SK-N-SH (cell line): ENCODE results near the gene USH1C. TPM values are rescaled to one million over a fixed set of nuclear protein-coding genes. Genes with fewer than 3 reads are reported as not detected.

Source experiments
- CTCF ChIA-PET: fragments of 300-600, 350-600 bp; formaldehyde crosslinking; extraction: SDS; loops from one replicate; lab custom pipeline; 2021; lab: Yijun Ruan, JAX
- POLR2A ChIA-PET: fragments of 350-600 bp; sonication (Branson Sonifier 250); formaldehyde crosslinking; extraction: SDS; loops from one replicate; lab custom pipeline; 2020; ENCODE audit warnings: antibody characterized with exemption, inconsistent platforms; lab: Yijun Ruan, JAX
- DNase-seq: peaks from one replicate; pipeline ENCODE4 v3.0.0; 2012
- H2AFZ ChIP-seq: fragments of 200-600 bp; sonication (generic); 2 replicates; pipeline ENCODE4 v1.8.1; 2016; ENCODE audit warnings: antibody characterized with exemption, mild to moderate bottlenecking, low read depth
- H3F3A ChIP-seq: fragments of 200-600 bp; sonication (generic); replicated peaks from 2 replicates; pipeline ENCODE3; 2016; ENCODE audit warnings: antibody characterized with exemption, mild to moderate bottlenecking; ENCODE audit not compliant: insufficient read depth
- H3K27ac ChIP-seq, 2 experiments: fragments of 200-500 bp in 1 of 2; fragments of 200-600 bp in 1 of 2; sonication (Bioruptor generic) in 1 of 2; sonication (generic), shearing (Covaris generic) in 1 of 2; 2 replicates each; pipeline versions ENCODE4 v1.5.1 to v1.6.1; 2014 to 2016; ENCODE audit warnings: low read depth in 2 of 2, inconsistent platforms in 1 of 2, low read length in 1 of 2, mild to moderate bottlenecking in 1 of 2, mixed read lengths in 1 of 2
- H3K27me3 ChIP-seq: fragments of 200-600 bp; sonication (generic), shearing (Covaris generic); 2 replicates; pipeline ENCODE4 v1.6.1; 2016; ENCODE audit warnings: mixed run types; ENCODE audit not compliant: insufficient read depth
- H3K36me3 ChIP-seq, 2 experiments: fragments of 200-500 bp in 1 of 2; fragments of 200-600 bp in 1 of 2; sonication (Bioruptor generic) in 1 of 2; sonication (generic) in 1 of 2; replicated peaks in 1 of 2; 2 replicates each; pipeline versions ENCODE3 to v1.5.1; 2014 to 2016; ENCODE audit warnings: low read length in 1 of 2, mild to moderate bottlenecking in 1 of 2; ENCODE audit not compliant: insufficient read depth in 2 of 2, control insufficient read depth in 1 of 2
- H3K4me1 ChIP-seq, 2 experiments: fragments of 200-500 bp in 1 of 2; fragments of 200-600 bp in 1 of 2; sonication (Bioruptor generic) in 1 of 2; sonication (generic), shearing (Covaris generic) in 1 of 2; 2 replicates each; pipeline versions ENCODE4 v1.5.1 to v1.6.1; 2014 to 2016; ENCODE audit warnings: low read depth in 1 of 2, low read length in 1 of 2, mixed run types in 1 of 2; ENCODE audit not compliant: insufficient read depth in 2 of 2, control insufficient read depth in 1 of 2
- H3K4me2 ChIP-seq: fragments of 200-600 bp; sonication (generic), shearing (Covaris generic); 2 replicates; pipeline ENCODE4 v1.6.1; 2017; ENCODE audit warnings: mixed run types
- H3K4me3 ChIP-seq, 2 experiments: fragments of 200-500 bp in 1 of 2; fragments of 200-600 bp in 1 of 2; sonication (Bioruptor generic) in 1 of 2; sonication (generic), shearing (Covaris generic) in 1 of 2; 2 replicates each; pipeline versions ENCODE4 v1.5.1 to v1.8.1; 2014 to 2016; ENCODE audit warnings: low read depth in 2 of 2, inconsistent platforms in 1 of 2, low read length in 1 of 2, mild to moderate bottlenecking in 1 of 2, mixed read lengths in 1 of 2, moderate library complexity in 1 of 2
- H3K79me2 ChIP-seq: fragments of 200-600 bp; sonication (generic); 2 replicates; pipeline ENCODE4 v1.8.1; 2017; ENCODE audit warnings: mild to moderate bottlenecking; ENCODE audit not compliant: insufficient read depth
- H3K9ac ChIP-seq: fragments of 200-600 bp; sonication (generic); 2 replicates; pipeline ENCODE4 v1.6.1; 2017; ENCODE audit warnings: mixed run types
- H3K9me2 ChIP-seq: fragments of 200-600 bp; sonication (generic); 2 replicates; pipeline ENCODE4 v1.6.1; 2017; ENCODE audit warnings: mixed run types
- H3K9me3 ChIP-seq: fragments of 200-600 bp; sonication (generic); 2 replicates; pipeline ENCODE4 v1.6.1; 2017; ENCODE audit warnings: mixed run types, mild to moderate bottlenecking, moderate library complexity
- H4K20me1 ChIP-seq: fragments of 200-600 bp; sonication (generic); 2 replicates; pipeline ENCODE4 v1.6.1; 2017; ENCODE audit warnings: mild to moderate bottlenecking, mixed run types; ENCODE audit not compliant: insufficient read depth
- EZH2phosphoT487 ChIP-seq: fragments of 200-600 bp; sonication (generic); IDR thresholded peaks from 2 replicates; pipeline ENCODE4 v1.6.1; 2017; ENCODE audit warnings: low read depth, mixed run types, mild to moderate bottlenecking, antibody characterized with exemption, moderate library complexity, borderline replicate concordance
- FOSL2 ChIP-seq: IDR thresholded peaks from 2 replicates; pipeline ENCODE4 v1.4.0; 2012; ENCODE audit warnings: low read depth, mild to moderate bottlenecking, moderate library complexity, borderline replicate concordance
- GABPA ChIP-seq: IDR thresholded peaks from 2 replicates; pipeline ENCODE4 v1.4.0; 2012; ENCODE audit warnings: low read depth, mild to moderate bottlenecking
- IRF3 ChIP-seq: fragments of 150-350 bp; IDR thresholded peaks from 2 replicates; pipeline ENCODE4 v1.6.1; 2016; ENCODE audit warnings: mild to moderate bottlenecking, low read depth, low read length
- MAX ChIP-seq: IDR thresholded peaks from 2 replicates; pipeline ENCODE4 v1.4.0; 2012; ENCODE audit warnings: low read depth
- NFIC ChIP-seq: IDR thresholded peaks from 2 replicates; pipeline ENCODE4 v1.4.0; 2012; ENCODE audit warnings: borderline replicate concordance
- PBX3 ChIP-seq: IDR thresholded peaks from 2 replicates; pipeline ENCODE4; 2012
- POLR2AphosphoS5 ChIP-seq: IDR thresholded peaks from 2 replicates; pipeline ENCODE4 v1.6.1; 2012; ENCODE audit warnings: low read depth, low read length
- RAD21 ChIP-seq: IDR thresholded peaks from 2 replicates; pipeline ENCODE4 v1.6.1; 2012; ENCODE audit warnings: mild to moderate bottlenecking, low read length
- REST ChIP-seq: IDR thresholded peaks from 2 replicates; pipeline ENCODE4 v1.6.1; 2012; ENCODE audit warnings: mild to moderate bottlenecking, low read depth, low read length, moderate library complexity
- TAF1 ChIP-seq: IDR thresholded peaks from 2 replicates; pipeline ENCODE4 v1.6.1; 2012; ENCODE audit warnings: low read depth, mild to moderate bottlenecking, low read length, moderate library complexity, borderline replicate concordance
- TEAD4 ChIP-seq: IDR thresholded peaks from 2 replicates; pipeline ENCODE4 v1.4.0; 2012; ENCODE audit warnings: mild to moderate bottlenecking, borderline replicate concordance; ENCODE audit not compliant: insufficient read depth
- WGBS: methylation state at CpG from one replicate; pipeline ENCODE4 v1.1.6; 2017; ENCODE audit warnings: low lambda C conversion rate; 5-methylcytosine and 5-hydroxymethylcytosine counted together
- polyA plus RNA-seq, 3 experiments: library from polyadenylated mRNA; depleted of rRNA; stranded (reverse); fragments of >200 nt; gene quantifications; 2 replicates each; pipeline ENCODE4 v1.2.3, GENCODE V29; 2012

Gene USH1C
- polyA plus RNA-seq, 1 of the 3 experiments (the other 2 are of a cell fraction) = not detected

GRCh38 chr11:17579451-17579850 lies 35.2 kb upstream of the USH1C start:
- H3K4me2 ChIP-seq = no peak overlapping the region
- POLR2A ChIA-PET = interaction anchor here (0.7 kb wide), 1 partner anchor 100 kb away, joined by 3 read pairs; no protein-coding TSS in a partner anchor
- 61% methylated on average over 3 of the region's 7 CpGs for WGBS

GRCh38 chr11:17578958-17579357 lies 34.7 kb upstream of the USH1C start:
- H3K4me1 ChIP-seq = no peaks in the 10 kb centered on the region
- H3K79me2 ChIP-seq = no peaks in the 10 kb centered on the region
- no peak overlapping the region for H2AFZ ChIP-seq
- ChIA-PET CTCF (interaction anchor here (0.6 to 1.3 kb wide), 5 partner anchors 8 to 218 kb away, joined by 3 to 4 read pairs (median 3); no protein-coding TSS in a partner anchor), POLR2A (no interaction called here)
- H3K36me3 ChIP-seq = no peaks in the 10 kb centered on the region
- H3K9ac ChIP-seq = no peak overlapping the region
- TF ChIP-seq NFIC = no peak
- TF ChIP-seq IRF3 = no peak
- TF ChIP-seq REST = no peak
- no peak for TF ChIP-seq POLR2AphosphoS5
- no peak for TF ChIP-seq TAF1
- no peak for TF ChIP-seq GABPA
- TF ChIP-seq MAX = no peak
- no peak overlapping the region for H3K4me3 ChIP-seq
- H3K9me2 ChIP-seq = no peaks in the 10 kb centered on the region
- no peaks in the 10 kb centered on the region for H3K9me3 ChIP-seq
- WGBS = 65% methylated on average over 8 of the region's 8 CpGs
- H3K27ac ChIP-seq = no peak overlapping the region
- no peak for DNase-seq
- H3K27me3 ChIP-seq = no peaks in the 10 kb centered on the region
- H3K4me2 ChIP-seq = no peak overlapping the region
- H4K20me1 ChIP-seq = no peaks in the 10 kb centered on the region
- H3F3A ChIP-seq = no peaks in the 10 kb centered on the region

More at GRCh38 chr11:17579451-17579850, 35.2 kb upstream of the USH1C start:
- no peaks in the 10 kb centered on the region for H3K36me3 ChIP-seq
- no peaks in the 10 kb centered on the region for H3K27me3 ChIP-seq
- H3K79me2 ChIP-seq = no peaks in the 10 kb centered on the region
- no peak overlapping the region for H3K4me3 ChIP-seq
- H3K4me1 ChIP-seq = no peaks in the 10 kb centered on the region
- H3K27ac ChIP-seq = no peak overlapping the region
- H2AFZ ChIP-seq = no peak overlapping the region
- DNase-seq = no peak
- no peak overlapping the region for H3K9ac ChIP-seq
- CTCF ChIA-PET = interaction anchor here (0.6 to 1.3 kb wide), 4 partner anchors 8 to 219 kb away, joined by 3 to 4 read pairs (median 3); no protein-coding TSS in a partner anchor
- no peaks in the 10 kb centered on the region for H4K20me1 ChIP-seq
- H3F3A ChIP-seq = no peaks in the 10 kb centered on the region
- H3K9me2 ChIP-seq = no peaks in the 10 kb centered on the region
- TF ChIP-seq EZH2phosphoT487 = no peak
- TF ChIP-seq POLR2AphosphoS5 = no peak
- no peak for TF ChIP-seq TAF1
- no peak for TF ChIP-seq TEAD4
- TF ChIP-seq FOSL2 = no peak
- TF ChIP-seq PBX3 = no peak
- TF ChIP-seq RAD21 = no peak
- TF ChIP-seq, all 33 proteins: peak for 0
- H3K9me3 ChIP-seq = no peaks in the 10 kb centered on the region
